ENCODE measurements around the gene AGRN. TPM values are rescaled to one million over a fixed set of nuclear protein-coding genes. Genes with fewer than 3 reads are reported as not detected.
"Not testable (repeated sequence)": the region's sequence is repeated elsewhere in the genome, so short reads cannot be mapped to it uniquely, and the experiment has no call there.

Gene AGRN
- polyA plus RNA-seq, 3 donors: 178 to 219 (median 182) TPM

DNA sequence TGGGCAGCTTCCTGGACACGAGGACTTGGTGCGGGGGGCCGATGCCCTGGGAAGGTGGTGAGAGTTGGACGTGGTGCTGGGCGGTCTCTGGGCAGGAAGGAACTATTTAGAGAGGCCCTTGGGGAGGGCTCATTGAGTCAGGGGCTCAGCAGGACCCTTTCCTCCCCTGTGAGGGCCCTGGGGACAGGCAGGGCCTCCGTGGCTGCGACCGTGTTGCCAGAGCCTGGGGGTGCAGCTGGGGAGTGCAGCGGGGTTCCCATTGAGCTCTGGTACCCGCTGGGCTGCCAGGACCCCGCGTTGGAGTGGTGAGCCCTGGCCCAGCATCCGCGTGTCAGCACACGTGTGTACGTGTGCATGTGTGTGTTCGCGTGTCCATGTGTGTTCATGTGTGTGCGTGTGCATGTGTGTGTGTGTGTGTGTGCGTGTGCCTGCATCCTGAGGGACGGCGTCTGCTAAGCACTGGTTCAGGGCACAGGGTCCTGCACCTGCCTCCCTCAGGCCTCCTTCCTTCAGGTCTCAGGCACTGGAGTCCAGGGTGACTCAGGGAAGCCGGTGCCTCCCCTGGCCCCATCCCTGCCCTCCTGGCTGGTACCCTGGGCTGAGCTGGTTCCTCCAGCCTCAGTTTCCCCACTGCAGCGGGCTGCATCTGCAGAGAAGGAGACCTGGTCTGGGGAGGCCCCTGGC lies 43.5 kb downstream of the AGRN start:
- no peak for DNase-seq (ENCODE audit: low read depth in 3 of 3, low spot score in 2 of 3)

- no peak for DNase-seq (ENCODE audit: low read depth in 3 of 3, low spot score in 2 of 3)
These were observed 44.3 kb downstream of the AGRN start for GRCh38 chr1:1063945-1064831.

DNA sequence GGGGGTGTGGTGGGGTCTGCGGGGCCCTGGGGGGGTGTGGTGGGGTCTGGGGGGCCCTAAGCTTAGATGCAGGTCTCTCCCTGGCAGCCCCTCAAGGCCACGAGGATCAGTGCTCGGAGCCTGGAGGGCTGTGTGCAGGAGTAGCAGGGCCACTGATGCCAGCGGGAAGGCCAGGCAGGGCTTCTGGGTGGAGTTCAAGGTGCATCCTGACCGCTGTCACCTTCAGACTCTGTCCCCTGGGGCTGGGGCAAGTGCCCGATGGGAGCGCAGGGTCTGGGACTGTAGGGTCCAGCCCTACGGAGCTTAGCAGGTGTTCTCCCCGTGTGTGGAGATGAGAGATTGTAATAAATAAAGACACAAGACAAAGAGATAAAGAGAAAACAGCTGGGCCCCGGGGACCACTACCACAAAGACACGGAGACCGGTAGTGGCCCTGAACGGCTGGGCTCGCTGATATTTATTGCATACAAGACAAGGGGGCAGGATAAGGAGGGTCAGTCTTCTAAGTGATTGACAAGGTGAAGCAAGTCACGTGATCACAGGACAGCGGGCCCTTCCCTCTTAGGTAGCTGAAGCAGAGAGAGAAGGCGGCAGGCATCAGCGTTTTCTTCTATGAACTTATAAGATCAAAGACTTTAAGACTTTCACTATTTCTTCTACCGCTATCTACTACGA lies 45.5 kb downstream of the AGRN start:
- DNase-seq (ENCODE audit: low read depth in 3 of 3, low spot score in 2 of 3): no peak

DNA sequence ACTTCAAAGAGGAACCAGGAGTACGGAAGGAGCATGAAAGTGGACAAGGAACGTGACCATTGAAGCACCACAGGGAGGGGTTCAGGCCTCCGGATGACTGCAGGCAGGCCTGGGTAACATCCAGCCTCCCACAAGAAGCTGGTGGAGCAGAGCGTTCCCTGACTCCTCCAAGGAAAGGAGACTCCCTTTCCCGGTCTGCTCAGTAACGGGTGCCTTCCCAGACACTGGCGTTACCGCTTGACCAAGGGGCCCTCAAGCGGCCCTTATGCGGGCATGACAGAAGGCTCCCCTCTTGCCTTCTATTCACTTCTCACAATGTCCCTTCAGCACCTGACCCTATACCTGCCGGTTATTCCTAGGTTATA lies 46.0 kb downstream of the AGRN start:
- not testable (repeated sequence) for DNase-seq (ENCODE audit: low read depth in 3 of 3, low spot score in 2 of 3)

DNA sequence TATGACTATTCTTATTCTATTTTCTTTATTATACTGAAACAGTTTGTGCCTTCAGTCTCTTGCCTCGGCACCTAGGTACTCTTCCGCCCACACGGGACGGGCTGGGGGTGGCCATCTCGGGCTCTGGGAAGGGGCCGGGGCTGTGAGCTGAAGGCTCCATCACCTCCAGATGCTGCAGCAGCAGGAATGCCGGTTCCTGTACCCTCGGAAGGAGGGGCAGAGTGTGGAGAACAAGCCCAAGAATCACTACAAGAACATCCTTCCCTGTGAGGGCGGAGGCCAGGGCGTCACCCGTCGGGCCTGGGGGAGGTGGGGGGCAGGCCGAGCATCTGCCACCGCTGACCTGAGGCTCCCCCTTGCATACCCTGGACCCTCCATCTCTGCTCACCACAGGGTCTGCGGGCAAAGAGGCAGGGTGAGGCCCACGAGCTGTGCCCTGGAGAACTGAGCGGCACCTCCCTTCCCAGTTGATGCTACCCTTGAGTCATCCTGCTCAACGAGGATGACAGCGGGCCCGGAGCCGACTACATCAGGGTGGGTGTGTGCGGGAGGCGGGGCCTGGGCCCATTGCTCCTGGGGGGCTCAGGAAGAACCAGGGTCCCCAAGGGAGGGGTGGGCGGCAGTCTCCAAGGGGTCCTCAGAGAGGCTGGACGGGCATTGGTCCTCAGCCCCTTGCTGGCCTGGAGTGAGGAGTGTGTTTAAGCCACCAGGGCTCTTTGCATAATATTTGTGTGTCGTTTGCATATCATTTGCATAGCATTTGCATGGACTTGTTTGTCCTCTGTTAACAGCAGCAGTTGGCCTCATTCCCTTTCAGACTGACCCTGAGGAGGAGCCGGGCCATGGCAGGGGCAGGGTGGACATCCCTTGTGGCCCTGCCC lies 46.7 kb downstream of the AGRN start:
- no peak for DNase-seq (ENCODE audit: low read depth in 3 of 3, low spot score in 2 of 3)

- DNase-seq (ENCODE audit: low read depth in 3 of 3, low spot score in 2 of 3): no peak
These were observed 47.5 kb downstream of the AGRN start for GRCh38 chr1:1067284-1067859.

DNA sequence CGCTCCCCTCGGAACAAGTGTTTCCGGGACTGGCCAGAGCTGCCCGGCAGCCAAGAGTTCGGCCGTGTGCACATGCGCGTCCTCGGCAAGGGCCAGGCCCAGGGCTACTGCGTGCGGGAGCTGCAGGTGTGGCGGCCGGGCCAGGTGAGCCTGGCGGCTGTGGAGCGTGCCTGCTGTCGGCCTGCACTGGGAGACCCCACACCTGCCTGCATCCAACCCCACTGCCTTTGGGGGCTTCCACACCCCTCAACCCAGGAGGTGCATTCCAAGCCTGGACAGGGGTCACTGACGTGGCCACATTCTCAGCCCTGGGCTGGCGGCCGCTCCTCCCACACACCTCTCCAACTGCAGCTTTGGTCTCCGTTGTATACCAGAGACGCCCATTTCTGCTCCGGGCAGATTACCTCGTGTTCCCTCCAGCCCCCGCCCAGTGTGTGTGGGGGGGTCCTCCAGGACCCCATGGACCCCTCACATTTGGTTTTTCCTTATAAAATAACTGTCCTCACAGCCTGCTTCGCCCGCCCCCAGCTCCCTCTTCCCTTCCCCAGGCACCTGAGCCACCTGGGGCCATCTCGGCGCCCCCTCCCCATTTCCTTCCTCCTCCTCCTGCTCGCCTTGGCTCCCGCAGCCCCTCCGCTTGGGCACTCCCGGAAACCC lies 48.1 kb downstream of the AGRN start:
- no peak for DNase-seq (ENCODE audit: low read depth in 3 of 3, low spot score in 2 of 3)

DNA sequence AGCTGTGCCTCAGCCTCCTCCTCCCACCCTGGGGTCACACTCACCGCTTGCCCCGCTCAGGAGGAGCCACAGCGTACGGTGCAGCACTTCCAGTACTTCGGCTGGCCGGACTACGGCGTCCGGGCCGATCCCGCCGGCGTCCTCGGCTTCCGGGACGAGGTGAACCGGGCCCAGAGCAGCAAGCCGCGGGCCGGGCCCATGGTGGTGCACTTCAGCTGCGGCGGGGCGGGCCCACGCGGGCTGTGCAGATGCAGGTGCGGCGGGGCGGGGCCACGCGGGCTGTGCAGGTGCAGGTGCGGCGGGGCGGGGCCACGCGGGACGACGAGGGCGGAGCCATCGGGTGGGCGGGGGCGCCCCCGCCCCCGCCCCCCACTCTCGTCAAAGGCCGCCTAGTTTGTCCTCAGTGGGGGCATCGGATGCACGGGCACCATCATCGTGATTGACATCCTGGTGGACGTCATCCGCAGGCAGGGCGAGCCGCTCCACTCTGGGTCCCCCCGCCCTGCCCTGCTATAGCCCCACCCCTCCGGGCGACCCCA lies 48.7 kb downstream of the AGRN start:
- no peak for DNase-seq (ENCODE audit: low read depth in 3 of 3, low spot score in 2 of 3)

DNA sequence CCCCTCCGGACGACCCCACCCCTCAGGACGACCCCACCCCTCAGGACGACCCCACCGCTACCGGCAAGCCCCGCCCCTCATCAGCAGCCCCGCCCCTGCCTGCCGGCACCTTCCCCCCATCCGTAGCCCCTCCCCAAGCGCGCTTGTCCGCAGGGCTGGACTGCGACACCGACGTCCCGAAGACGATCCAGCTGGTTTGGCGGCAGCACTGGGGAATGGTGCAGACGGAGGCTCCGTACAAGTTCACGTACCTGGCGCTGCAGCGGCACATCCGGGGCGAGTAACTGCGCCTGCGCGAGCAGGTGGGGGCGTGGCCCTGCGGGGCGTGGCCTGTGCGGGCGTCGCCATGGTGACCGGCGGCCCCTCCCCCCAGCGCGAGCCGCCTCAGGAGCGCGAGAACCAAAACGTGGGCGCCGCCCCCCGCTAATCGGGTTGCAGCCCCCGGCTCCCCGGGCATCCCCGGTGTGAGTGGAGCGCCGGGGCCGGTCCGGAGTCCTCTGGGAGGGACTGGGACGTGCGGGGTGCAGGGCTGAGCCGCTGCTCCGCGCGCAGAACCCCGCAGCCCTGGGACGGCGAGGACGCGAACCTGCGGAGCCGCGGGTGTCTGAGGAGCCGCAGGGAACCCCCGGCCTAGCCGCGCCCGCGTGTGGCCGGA lies 49.3 kb downstream of the AGRN start:
- DNase-seq (ENCODE audit: low read depth in 3 of 3, low spot score in 2 of 3): no peak

GRCh38 chr1:1069711-1070676 lies 50.1 kb downstream of the AGRN start:
- DNase-seq (ENCODE audit: low read depth in 3 of 3, low spot score in 2 of 3): no peak

DNA sequence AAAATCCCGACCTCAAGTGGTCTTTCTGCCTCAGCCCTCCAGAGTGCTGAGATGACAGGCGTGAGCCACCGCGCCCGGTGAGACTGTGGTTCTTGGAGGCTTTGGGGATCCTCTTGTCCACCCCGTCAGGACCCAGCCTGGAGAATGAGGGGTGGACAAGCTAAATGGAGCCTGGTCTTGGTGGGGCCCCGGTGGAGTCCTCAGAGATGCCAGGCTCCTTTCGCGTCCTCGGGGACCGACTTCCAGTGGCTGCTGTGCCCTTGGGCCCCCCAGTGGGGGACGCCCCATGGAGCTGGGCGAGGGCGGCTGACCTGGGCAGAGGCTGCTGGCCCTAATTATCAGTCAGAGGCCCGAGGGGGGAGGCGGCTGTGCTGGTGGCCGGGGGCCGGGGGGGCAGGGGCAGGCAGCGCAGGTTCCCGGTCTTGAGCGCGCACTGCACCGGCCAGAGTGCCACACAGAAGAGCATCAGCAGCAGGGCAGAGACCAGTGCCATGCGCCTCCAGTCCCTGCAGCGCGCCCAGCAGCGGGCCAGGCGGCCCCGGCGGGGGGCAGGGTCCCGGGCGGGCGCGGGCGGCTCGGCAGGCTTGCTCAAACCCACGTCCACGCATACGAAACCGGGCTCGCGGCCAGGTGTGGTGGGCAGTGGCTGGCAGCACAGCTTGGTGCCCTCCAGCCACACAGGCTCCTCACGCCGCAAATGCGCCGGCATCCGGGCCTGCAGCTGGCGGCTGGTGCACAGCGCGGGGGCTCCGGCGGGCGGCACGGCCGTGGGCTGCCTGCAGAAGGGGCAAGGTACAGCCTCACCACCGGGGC lies 51.8 kb downstream of the AGRN start:
- DNase-seq (ENCODE audit: low read depth in 3 of 3, low spot score in 2 of 3): no peak

DNA sequence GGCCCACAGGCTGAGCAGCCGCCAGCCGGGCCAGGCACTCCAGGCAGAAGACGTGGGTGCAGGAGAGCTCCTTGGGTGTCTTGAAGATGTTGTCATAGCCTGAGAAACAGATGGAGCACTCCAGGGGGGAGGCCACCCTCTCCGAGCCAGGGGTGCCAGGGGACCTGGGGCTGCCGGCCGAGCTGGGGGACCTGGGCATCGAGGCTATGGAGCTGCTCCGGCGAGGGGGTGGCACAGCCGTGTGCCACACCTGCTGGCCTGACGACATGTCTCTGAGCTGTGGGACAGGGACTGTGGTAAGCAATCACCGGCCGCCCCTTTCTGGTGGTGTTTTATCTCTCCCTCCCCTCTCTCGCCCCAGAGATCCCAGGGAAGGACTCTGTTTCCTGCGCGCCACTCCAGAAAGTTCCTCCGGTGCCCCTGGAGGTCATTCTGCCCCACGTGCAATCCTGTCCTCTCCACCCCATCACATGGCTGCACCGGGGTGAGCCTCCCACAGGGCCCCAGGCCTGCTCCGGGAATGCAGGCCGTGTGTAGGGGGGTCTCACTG lies 52.5 kb downstream of the AGRN start:
- no peak for DNase-seq (ENCODE audit: low read depth in 3 of 3, low spot score in 2 of 3)

- no peak for DNase-seq (ENCODE audit: low read depth in 3 of 3, low spot score in 2 of 3)
These were observed 53.2 kb downstream of the AGRN start for GRCh38 chr1:1072849-1073742.

DNA sequence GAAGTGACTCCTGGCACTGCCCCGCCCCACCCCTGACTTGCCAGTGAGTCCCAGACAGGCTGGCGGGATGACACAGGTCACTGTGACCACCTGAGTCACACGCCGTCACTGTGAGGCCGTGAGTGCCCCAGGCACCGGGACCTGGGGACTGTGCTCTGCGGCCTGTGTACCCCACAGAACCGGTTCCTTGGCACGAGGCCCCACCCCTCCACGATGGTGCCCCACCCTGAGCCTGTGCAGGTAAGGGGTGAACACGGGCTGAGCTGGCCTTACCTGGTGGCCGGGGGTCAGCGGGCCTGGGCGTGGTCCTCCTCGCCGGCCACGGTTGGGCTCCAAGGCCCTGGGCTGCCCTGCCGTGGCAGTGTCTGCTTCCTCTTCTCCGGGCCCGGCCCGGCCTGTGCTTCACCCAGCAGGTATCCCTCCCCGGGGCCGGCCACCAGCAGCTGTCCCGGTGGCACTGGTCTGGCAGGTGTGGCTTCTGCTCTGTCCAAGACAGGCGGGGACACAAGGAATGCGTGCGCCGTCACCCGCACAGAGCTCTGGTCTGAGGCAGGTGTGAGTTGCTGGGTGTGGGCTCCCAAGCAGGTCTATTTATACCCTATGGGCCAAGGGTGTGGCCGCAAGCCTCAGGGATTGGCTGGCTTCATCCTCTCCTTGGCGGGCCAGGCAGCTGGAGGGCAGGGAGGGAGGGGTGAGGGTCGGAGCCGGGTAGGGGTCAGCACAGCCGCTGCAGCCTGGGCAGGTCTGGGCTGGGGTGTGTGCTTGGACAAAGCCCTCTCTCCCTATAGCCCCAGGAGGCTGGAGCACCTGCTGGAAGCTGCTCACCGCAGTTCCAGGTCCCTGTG lies 54.0 kb downstream of the AGRN start, which contains the start of gene RNF223:
TSS of gene RNF223 (minus strand) at position 564 of the 845 bp plus-strand sequence. CDS start 1,740 bp downstream, outside the sequence.
- no peak for DNase-seq (ENCODE audit: low read depth in 3 of 3, low spot score in 2 of 3)

Data from right renal cortex interstitium (tissue), 3 donors.